Osteoblast (primary cell): ENCODE measurements around the gene ALCAM. TPM values are rescaled to one million over a fixed set of nuclear protein-coding genes. Genes with fewer than 3 reads are reported as not detected.
A peak's percentile ranks its signal among the peaks of the same experiment; 100 is the strongest.

Experiments used
- DNase-seq: peaks from one replicate; pipeline ENCODE4 v3.0.0; 2011; ENCODE audit warnings: low spot score, mixed read lengths; ENCODE audit not compliant: insufficient read length; ENCODE audit errors: missing footprints
- H2AFZ ChIP-seq: 2 replicates; pipeline ENCODE4 v1.6.0; 2011; ENCODE audit warnings: mild to moderate bottlenecking, low read length
- H3K27ac ChIP-seq: 2 replicates; pipeline ENCODE4 v1.5.1; 2011; ENCODE audit warnings: mild to moderate bottlenecking, low read depth, low read length, moderate library complexity
- H3K27me3 ChIP-seq: 2 replicates; pipeline ENCODE4 v1.6.0; 2012; ENCODE audit warnings: mild to moderate bottlenecking, control low read depth, inconsistent platforms, low read length, moderate library complexity; ENCODE audit not compliant: insufficient read depth
- H3K36me3 ChIP-seq: 2 replicates; pipeline ENCODE4 v1.5.1; 2011; ENCODE audit warnings: mild to moderate bottlenecking, low read length, control low read depth, moderate library complexity; ENCODE audit not compliant: insufficient read depth
- H3K4me1 ChIP-seq: 2 replicates; pipeline ENCODE4 v1.5.1; 2011; ENCODE audit warnings: mild to moderate bottlenecking, low read length, control low read depth, moderate library complexity; ENCODE audit not compliant: insufficient read depth
- H3K4me2 ChIP-seq: 2 replicates; pipeline ENCODE4 v1.6.0; 2011; ENCODE audit warnings: mild to moderate bottlenecking, low read length; ENCODE audit not compliant: insufficient read depth
- H3K4me3 ChIP-seq: fragments of 200-600 bp; sonication (generic); 3 replicates; pipeline ENCODE4 v1.5.1; 2012; ENCODE audit warnings: mild to moderate bottlenecking, low read length, inconsistent platforms; ENCODE audit not compliant: insufficient read depth
- H3K79me2 ChIP-seq: 2 replicates; pipeline ENCODE4 v1.6.0; 2012; ENCODE audit warnings: mild to moderate bottlenecking, low read length, control low read depth, inconsistent platforms; ENCODE audit not compliant: insufficient read depth
- H3K9me3 ChIP-seq: 2 replicates; pipeline ENCODE4 v1.5.1; 2011; ENCODE audit warnings: low read depth, low read length, control low read depth
- H4K20me1 ChIP-seq: 2 replicates; pipeline ENCODE4 v1.6.0; 2012; ENCODE audit warnings: mild to moderate bottlenecking, low read length, control low read depth; ENCODE audit not compliant: insufficient read depth
- total RNA-seq: library from RNA; depleted of rRNA; stranded (reverse); fragments of >200 nt; gene quantifications from 2 replicates; pipeline ENCODE4 v1.2.3, GENCODE V29; 2012
- TF ChIP-seq, protein P1 (sequence below): IDR thresholded peaks from 2 replicates; pipeline ENCODE4 v1.5.1; 2011; ENCODE audit warnings: mild to moderate bottlenecking, low read depth, low read length, moderate library complexity; ENCODE audit errors: extremely low read depth

The ALCAM gene
- total RNA-seq, 1 donor, result 178 TPM

DNA sequence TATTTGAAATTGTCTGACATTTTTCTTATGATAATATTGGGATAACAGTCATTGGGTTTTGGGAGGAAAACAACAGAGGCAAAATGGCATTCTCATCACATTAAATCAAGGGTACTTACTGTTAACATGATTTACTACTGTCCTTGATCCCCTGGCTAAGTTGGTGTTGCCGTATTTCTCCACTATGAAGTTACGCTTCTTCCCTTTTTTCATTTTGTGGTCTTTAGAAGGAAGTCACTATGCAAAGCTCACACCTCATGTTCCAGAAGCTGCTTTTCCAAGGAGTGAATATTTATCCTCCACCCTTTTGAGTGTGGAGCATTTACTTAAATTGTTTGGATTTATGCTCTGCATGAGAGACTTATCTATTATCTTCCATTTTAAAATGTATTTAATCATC lies 63.7 kb downstream of the ALCAM start:
- H3K9me3 ChIP-seq, result no peaks in the 10 kb centered on the region
- H3K27me3 ChIP-seq, result no peaks in the 10 kb centered on the region
- H2AFZ ChIP-seq, result no peak overlapping the region
- no peak for DNase-seq
- TF ChIP-seq, protein P1, sequence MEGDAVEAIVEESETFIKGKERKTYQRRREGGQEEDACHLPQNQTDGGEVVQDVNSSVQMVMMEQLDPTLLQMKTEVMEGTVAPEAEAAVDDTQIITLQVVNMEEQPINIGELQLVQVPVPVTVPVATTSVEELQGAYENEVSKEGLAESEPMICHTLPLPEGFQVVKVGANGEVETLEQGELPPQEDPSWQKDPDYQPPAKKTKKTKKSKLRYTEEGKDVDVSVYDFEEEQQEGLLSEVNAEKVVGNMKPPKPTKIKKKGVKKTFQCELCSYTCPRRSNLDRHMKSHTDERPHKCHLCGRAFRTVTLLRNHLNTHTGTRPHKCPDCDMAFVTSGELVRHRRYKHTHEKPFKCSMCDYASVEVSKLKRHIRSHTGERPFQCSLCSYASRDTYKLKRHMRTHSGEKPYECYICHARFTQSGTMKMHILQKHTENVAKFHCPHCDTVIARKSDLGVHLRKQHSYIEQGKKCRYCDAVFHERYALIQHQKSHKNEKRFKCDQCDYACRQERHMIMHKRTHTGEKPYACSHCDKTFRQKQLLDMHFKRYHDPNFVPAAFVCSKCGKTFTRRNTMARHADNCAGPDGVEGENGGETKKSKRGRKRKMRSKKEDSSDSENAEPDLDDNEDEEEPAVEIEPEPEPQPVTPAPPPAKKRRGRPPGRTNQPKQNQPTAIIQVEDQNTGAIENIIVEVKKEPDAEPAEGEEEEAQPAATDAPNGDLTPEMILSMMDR, result no peak
- H3K27ac ChIP-seq, result no peak overlapping the region
- H3K4me1 ChIP-seq, result no peaks in the 10 kb centered on the region
- H4K20me1 ChIP-seq, result no peaks in the 10 kb centered on the region
- H3K4me3 ChIP-seq, result no peak overlapping the region
- peaks cover 84% of the 10 kb centered on the region for H3K79me2 ChIP-seq
- no peak overlapping the region for H3K4me2 ChIP-seq
- no peaks in the 10 kb centered on the region for H3K36me3 ChIP-seq

- Histone ChIP-seq H3K79me2 (peaks cover 84% of the 10 kb centered on the region), H4K20me1 (no peaks in the 10 kb centered on the region), H3K27ac (no peak overlapping the region), H3K4me3 (no peak overlapping the region), H3K4me1 (no peaks in the 10 kb centered on the region), H3K9me3 (no peaks in the 10 kb centered on the region), H3K27me3 (no peaks in the 10 kb centered on the region), H3K36me3 (no peaks in the 10 kb centered on the region), H3K4me2 (no peak overlapping the region), H2AFZ (no peak overlapping the region)
- DNase-seq, result no peak
- TF ChIP-seq, protein P1, result no peak
These were observed 64.5 kb downstream of the ALCAM start for GRCh38 chr3:105431200-105431599.

GRCh38 chr3:105435277-105435676 lies 68.6 kb downstream of the ALCAM start:
- no peak overlapping the region for H3K27ac ChIP-seq
- no peaks in the 10 kb centered on the region for H3K36me3 ChIP-seq
- no peak overlapping the region for H3K4me2 ChIP-seq
- H2AFZ ChIP-seq, result no peak overlapping the region
- no peaks in the 10 kb centered on the region for H3K27me3 ChIP-seq
- H3K4me1 ChIP-seq, result no peaks in the 10 kb centered on the region
- H3K9me3 ChIP-seq, result no peaks in the 10 kb centered on the region
- DNase-seq, result no peak
- H3K4me3 ChIP-seq, result no peak overlapping the region
- TF ChIP-seq, protein P1, result no peak
- H4K20me1 ChIP-seq, result no peaks in the 10 kb centered on the region
- peaks cover 85% of the 10 kb centered on the region for H3K79me2 ChIP-seq

DNA sequence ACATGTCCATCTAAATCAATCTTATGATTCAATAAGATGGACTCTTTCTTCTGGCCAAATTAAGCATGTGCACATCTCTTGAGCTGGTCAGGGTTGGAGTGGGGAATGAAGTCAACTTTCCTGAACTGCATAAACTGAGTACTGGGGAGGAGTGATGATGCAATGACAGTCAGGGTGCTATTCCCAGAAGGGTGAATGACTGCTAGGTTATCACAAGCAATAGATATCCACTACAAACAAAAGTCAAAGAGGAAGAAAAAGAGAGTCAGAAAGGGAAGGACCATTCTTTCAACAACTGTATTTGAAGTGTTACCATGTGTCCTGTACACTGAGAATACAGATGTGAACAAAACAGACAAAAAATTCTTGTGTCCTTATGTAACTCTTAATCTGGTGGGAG lies 70.0 kb downstream of the ALCAM start:
- Histone ChIP-seq H2AFZ (no peak overlapping the region), H3K27ac (no peak overlapping the region), H3K4me3 (no peak overlapping the region), H3K27me3 (no peaks in the 10 kb centered on the region), H3K79me2 (peaks cover 86% of the 10 kb centered on the region), H3K4me2 (no peak overlapping the region), H4K20me1 (no peaks in the 10 kb centered on the region), H3K9me3 (no peaks in the 10 kb centered on the region), H3K36me3 (no peaks in the 10 kb centered on the region), H3K4me1 (no peaks in the 10 kb centered on the region)
- TF ChIP-seq, protein P1, result no peak
- peak; percentile 43 for DNase-seq
